ENCODE results near the gene HNRNPH1.

The HNRNPH1 gene

GRCh38 chr5:179599100-179599499 is 24.4 kb downstream of the HNRNPH1 start:
- Histone ChIP-seq H3K36me3 (ENCODE audit: insufficient read depth, low read length) (no peaks in the 10 kb centered on the region; the same call in 1 of the 2 replicates), H3K9me2 (replicated peaks; ENCODE audit: low read depth, low read length) (no peaks in the 10 kb centered on the region), H3K4me2 (ENCODE audit: low read depth, low read length, poor library complexity, severe bottlenecking) (no peak overlapping the region), H2AFZ (ENCODE audit: low read length) (no peak overlapping the region), H3K4me3 (ENCODE audit: low read length, poor library complexity, severe bottlenecking) (no peak overlapping the region), H3K27me3 (ENCODE audit: insufficient read depth, low read length, poor library complexity, severe bottlenecking) (no peaks in the 10 kb centered on the region), H3K9ac (ENCODE audit: low read depth, low read length, poor library complexity, severe bottlenecking) (no peak overlapping the region), H4K20me1 (ENCODE audit: insufficient read depth, low read length, poor library complexity, severe bottlenecking) (no peaks in the 10 kb centered on the region), H3K79me2 (ENCODE audit: insufficient read depth, low read length) (no peaks in the 10 kb centered on the region), H3K4me1 (ENCODE audit: insufficient read depth, low read length, poor library complexity, severe bottlenecking) (no peaks in the 10 kb centered on the region), H3K9me3 (ENCODE audit: insufficient read depth, low read depth, low read length) (no peaks in the 10 kb centered on the region), H3F3A (ENCODE audit: low read depth) (no peaks in the 10 kb centered on the region)
- TF ChIP-seq CTCF (conservative IDR thresholded peaks at IDR 0.05; ENCODE audit: low read length) (no peak), EZH2phosphoT487 (IDR thresholded peaks at IDR 0.05; ENCODE audit: borderline replicate concordance) (no peak)

- Histone ChIP-seq H3K9ac (ENCODE audit: low read depth, low read length, poor library complexity, severe bottlenecking) (no peak overlapping the region), H3F3A (ENCODE audit: low read depth) (no peaks in the 10 kb centered on the region), H4K20me1 (ENCODE audit: insufficient read depth, low read length, poor library complexity, severe bottlenecking) (no peaks in the 10 kb centered on the region), H3K79me2 (ENCODE audit: insufficient read depth, low read length) (no peaks in the 10 kb centered on the region), H3K4me3 (ENCODE audit: low read length, poor library complexity, severe bottlenecking) (no peak overlapping the region), H3K36me3 (ENCODE audit: insufficient read depth, low read length) (no peaks in the 10 kb centered on the region; the same call in 1 of the 2 replicates), H3K4me2 (ENCODE audit: low read depth, low read length, poor library complexity, severe bottlenecking) (no peak overlapping the region), H3K9me3 (ENCODE audit: insufficient read depth, low read depth, low read length) (no peaks in the 10 kb centered on the region), H2AFZ (ENCODE audit: low read length) (no peak overlapping the region), H3K9me2 (replicated peaks; ENCODE audit: low read depth, low read length) (no peaks in the 10 kb centered on the region), H3K4me1 (ENCODE audit: insufficient read depth, low read length, poor library complexity, severe bottlenecking) (no peaks in the 10 kb centered on the region), H3K27me3 (ENCODE audit: insufficient read depth, low read length, poor library complexity, severe bottlenecking) (no peaks in the 10 kb centered on the region)
- TF ChIP-seq EZH2phosphoT487 (IDR thresholded peaks at IDR 0.05; ENCODE audit: borderline replicate concordance) (no peak), CTCF (conservative IDR thresholded peaks at IDR 0.05; ENCODE audit: low read length) (no peak)
Measured at GRCh38 chr5:179596421-179596820, 27.1 kb downstream of the HNRNPH1 start.

- H3K9me3 ChIP-seq (ENCODE audit: insufficient read depth, low read depth, low read length), result no peaks in the 10 kb centered on the region
- no peaks in the 10 kb centered on the region for H3K9me2 ChIP-seq (replicated peaks; ENCODE audit: low read depth, low read length)
- no peak overlapping the region for H3K9ac ChIP-seq (ENCODE audit: low read depth, low read length, poor library complexity, severe bottlenecking)
- H2AFZ ChIP-seq (ENCODE audit: low read length), result no peak overlapping the region
- H3K4me2 ChIP-seq (ENCODE audit: low read depth, low read length, poor library complexity, severe bottlenecking), result no peak overlapping the region
- H3K79me2 ChIP-seq (ENCODE audit: insufficient read depth, low read length), result no peaks in the 10 kb centered on the region
- TF ChIP-seq CTCF (conservative IDR thresholded peaks at IDR 0.05; ENCODE audit: low read length) (no peak), EZH2phosphoT487 (IDR thresholded peaks at IDR 0.05; ENCODE audit: borderline replicate concordance) (no peak)
- H3K36me3 ChIP-seq (ENCODE audit: insufficient read depth, low read length), result no peaks in the 10 kb centered on the region; the same call in 1 of the 2 replicates
- no peaks in the 10 kb centered on the region for H3K27me3 ChIP-seq (ENCODE audit: insufficient read depth, low read length, poor library complexity, severe bottlenecking)
- H3F3A ChIP-seq (ENCODE audit: low read depth), result no peaks in the 10 kb centered on the region
- no peaks in the 10 kb centered on the region for H4K20me1 ChIP-seq (ENCODE audit: insufficient read depth, low read length, poor library complexity, severe bottlenecking)
- no peak overlapping the region for H3K4me3 ChIP-seq (ENCODE audit: low read length, poor library complexity, severe bottlenecking)
- no peaks in the 10 kb centered on the region for H3K4me1 ChIP-seq (ENCODE audit: insufficient read depth, low read length, poor library complexity, severe bottlenecking)
Measured at GRCh38 chr5:179595916-179596315, 27.6 kb downstream of the HNRNPH1 start.

All from Loucy (cell line).